Endothelial cell of umbilical vein (primary cell): ENCODE data around the gene MTSS2.
"Not testable (repeated sequence)": the region's sequence is repeated elsewhere in the genome, so short reads cannot be mapped to it uniquely, and the experiment has no call there.

Experiments
- EZH2 ChIP-seq: IDR thresholded peaks from 2 replicates; pipeline ENCODE4 v1.6.1; 2012; ENCODE audit warnings: borderline replicate concordance, low read depth, mild to moderate bottlenecking, moderate library complexity, low read length, inconsistent platforms; ENCODE audit not compliant: severe bottlenecking
- TF ChIP-seq, protein P1 (sequence below), 2 donors: IDR thresholded peaks; 1 replicate in 1 of 2; 2 replicates in 1 of 2; pipeline ENCODE4 v1.5.1; 2011; ENCODE audit warnings: low read length in 2 of 2, mild to moderate bottlenecking in 2 of 2, moderate library complexity in 2 of 2, control low read depth in 1 of 2, inconsistent platforms in 1 of 2, low read depth in 1 of 2; ENCODE audit not compliant: insufficient read depth in 1 of 2; ENCODE audit errors: extremely low read depth in 1 of 2

DNA sequence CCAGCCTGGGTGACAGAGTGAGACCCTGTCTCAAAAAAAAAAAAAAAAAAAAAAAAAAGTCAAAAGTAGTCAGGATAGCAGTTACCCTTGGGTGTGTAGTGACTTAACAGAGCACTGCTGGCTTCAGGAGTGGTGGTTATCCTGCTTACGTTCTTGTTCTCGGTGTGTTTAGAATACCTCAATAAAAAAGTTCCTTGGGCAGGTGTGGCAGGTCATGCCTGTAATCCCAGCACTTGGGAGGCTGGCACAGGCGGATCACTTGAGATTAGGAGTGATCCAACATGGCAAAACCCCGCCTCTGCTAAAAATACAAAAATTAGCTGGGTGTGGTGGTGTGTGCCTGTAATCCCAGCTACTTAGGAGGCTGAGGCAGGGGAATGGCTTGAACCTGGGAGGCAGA lies 14.9 kb downstream of the MTSS2 start:
- not testable (repeated sequence) for TF ChIP-seq EZH2
- TF ChIP-seq, protein P1, sequence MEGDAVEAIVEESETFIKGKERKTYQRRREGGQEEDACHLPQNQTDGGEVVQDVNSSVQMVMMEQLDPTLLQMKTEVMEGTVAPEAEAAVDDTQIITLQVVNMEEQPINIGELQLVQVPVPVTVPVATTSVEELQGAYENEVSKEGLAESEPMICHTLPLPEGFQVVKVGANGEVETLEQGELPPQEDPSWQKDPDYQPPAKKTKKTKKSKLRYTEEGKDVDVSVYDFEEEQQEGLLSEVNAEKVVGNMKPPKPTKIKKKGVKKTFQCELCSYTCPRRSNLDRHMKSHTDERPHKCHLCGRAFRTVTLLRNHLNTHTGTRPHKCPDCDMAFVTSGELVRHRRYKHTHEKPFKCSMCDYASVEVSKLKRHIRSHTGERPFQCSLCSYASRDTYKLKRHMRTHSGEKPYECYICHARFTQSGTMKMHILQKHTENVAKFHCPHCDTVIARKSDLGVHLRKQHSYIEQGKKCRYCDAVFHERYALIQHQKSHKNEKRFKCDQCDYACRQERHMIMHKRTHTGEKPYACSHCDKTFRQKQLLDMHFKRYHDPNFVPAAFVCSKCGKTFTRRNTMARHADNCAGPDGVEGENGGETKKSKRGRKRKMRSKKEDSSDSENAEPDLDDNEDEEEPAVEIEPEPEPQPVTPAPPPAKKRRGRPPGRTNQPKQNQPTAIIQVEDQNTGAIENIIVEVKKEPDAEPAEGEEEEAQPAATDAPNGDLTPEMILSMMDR (IDR thresholded peaks at IDR 0.05; ENCODE audit: extremely low read depth in 1 of 2, insufficient read depth in 1 of 2, low read depth in 1 of 2, low read length in 2 of 2): not testable (repeated sequence)
